ENCODE measurements around the gene NFU1. TPM values are rescaled to one million over a fixed set of nuclear protein-coding genes. Genes with fewer than 3 reads are reported as not detected.

The NFU1 gene
- total and polyA plus RNA-seq, 9 of the 15 experiments (the other 6 are each of a cell fraction or from before 2014, with no cell fraction given): 33.3 to 61.8 (median 53.7) TPM

DNA sequence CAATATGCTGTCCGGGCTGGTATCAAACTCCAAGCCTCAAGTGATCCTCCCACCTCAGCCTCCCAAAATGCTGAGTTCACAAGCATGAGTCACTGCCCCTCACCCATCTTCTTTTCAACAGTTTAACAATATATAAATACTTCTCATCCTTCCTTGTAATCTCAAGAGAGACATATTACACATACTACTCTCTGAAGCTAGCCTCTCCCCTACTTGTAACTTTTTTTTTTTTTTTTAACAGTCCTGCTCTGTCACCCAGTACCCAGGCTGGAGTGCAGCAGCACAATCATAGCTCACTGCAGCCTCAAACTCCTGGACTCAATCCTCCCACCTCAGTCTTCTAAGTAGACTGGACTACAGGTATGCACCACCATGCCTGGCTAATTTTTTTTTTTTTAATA lies 55.9 kb downstream of the NFU1 start (continued):
- TF ChIP-seq ARID1B (IDR thresholded peaks at IDR 0.05): peak; percentile 90
- TF ChIP-seq KAT2B (IDR thresholded peaks at IDR 0.05; ENCODE audit: low read depth, low read length): no peak
- no peak for TF ChIP-seq BMI1 (IDR thresholded peaks at IDR 0.05; ENCODE audit: low read length)
- TF ChIP-seq DIDO1 (tag; IDR thresholded peaks at IDR 0.05; ENCODE audit: low read depth): no peak
- peak in 1 of 2 experiments; percentile 68; a peak in 1 of 4 replicates for TF ChIP-seq ARNT (IDR thresholded peaks at IDR 0.05)
- TF ChIP-seq, protein P1, sequence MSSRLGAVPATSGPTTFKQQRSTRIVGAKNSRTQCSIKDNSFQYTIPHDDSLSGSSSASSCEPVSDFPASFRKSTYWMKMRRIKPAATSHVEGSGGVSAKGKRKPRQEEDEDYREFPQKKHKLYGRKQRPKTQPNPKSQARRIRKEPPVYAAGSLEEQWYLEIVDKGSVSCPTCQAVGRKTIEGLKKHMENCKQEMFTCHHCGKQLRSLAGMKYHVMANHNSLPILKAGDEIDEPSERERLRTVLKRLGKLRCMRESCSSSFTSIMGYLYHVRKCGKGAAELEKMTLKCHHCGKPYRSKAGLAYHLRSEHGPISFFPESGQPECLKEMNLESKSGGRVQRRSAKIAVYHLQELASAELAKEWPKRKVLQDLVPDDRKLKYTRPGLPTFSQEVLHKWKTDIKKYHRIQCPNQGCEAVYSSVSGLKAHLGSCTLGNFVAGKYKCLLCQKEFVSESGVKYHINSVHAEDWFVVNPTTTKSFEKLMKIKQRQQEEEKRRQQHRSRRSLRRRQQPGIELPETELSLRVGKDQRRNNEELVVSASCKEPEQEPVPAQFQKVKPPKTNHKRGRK (tag; IDR thresholded peaks at IDR 0.05): no peak
- TF ChIP-seq NUFIP1 (IDR thresholded peaks at IDR 0.05; ENCODE audit: partially characterized antibody): no peak
- TF ChIP-seq, protein P2, sequence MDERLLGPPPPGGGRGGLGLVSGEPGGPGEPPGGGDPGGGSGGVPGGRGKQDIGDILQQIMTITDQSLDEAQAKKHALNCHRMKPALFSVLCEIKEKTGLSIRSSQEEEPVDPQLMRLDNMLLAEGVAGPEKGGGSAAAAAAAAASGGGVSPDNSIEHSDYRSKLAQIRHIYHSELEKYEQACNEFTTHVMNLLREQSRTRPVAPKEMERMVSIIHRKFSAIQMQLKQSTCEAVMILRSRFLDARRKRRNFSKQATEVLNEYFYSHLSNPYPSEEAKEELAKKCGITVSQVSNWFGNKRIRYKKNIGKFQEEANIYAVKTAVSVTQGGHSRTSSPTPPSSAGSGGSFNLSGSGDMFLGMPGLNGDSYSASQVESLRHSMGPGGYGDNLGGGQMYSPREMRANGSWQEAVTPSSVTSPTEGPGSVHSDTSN (CRISPR knock-in tag; IDR thresholded peaks at IDR 0.05; ENCODE audit: low read depth): no peak
- TF ChIP-seq, protein P2 (tag; conservative IDR thresholded peaks at IDR 0.05; ENCODE audit: low read depth): peak; percentile 21; the same call in 1 of the 2 replicates
- no peak for TF ChIP-seq PTBP1 (IDR thresholded peaks at IDR 0.05; ENCODE audit: low read depth, low read length)
- TF ChIP-seq SOX6 (IDR thresholded peaks at IDR 0.05): peak; percentile 36; the same call in 1 of the 2 replicates
- TF ChIP-seq ATF7 (IDR thresholded peaks at IDR 0.05): peak; percentile 59
- TF ChIP-seq, protein P3, sequence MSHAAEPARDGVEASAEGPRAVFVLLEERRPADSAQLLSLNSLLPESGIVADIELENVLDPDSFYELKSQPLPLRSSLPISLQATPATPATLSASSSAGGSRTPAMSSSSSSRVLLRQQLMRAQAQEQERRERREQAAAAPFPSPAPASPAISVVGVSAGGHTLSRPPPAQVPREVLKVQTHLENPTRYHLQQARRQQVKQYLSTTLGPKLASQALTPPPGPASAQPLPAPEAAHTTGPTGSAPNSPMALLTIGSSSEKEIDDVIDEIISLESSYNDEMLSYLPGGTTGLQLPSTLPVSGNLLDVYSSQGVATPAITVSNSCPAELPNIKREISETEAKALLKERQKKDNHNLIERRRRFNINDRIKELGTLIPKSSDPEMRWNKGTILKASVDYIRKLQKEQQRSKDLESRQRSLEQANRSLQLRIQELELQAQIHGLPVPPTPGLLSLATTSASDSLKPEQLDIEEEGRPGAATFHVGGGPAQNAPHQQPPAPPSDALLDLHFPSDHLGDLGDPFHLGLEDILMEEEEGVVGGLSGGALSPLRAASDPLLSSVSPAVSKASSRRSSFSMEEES (CRISPR knock-in tag; IDR thresholded peaks at IDR 0.05): no peak
- no peak for TF ChIP-seq SRSF1 (IDR thresholded peaks at IDR 0.05; ENCODE audit: low read depth, low read length)
- no peak for TF ChIP-seq NEUROD1 (IDR thresholded peaks at IDR 0.05; ENCODE audit: borderline replicate concordance, low read depth, low read length, partially characterized antibody)
- TF ChIP-seq ZNF253 (CRISPR knock-in tag; conservative IDR thresholded peaks at IDR 0.05): no peak
- no peak for TF ChIP-seq HDAC8 (tag; IDR thresholded peaks at IDR 0.05)
- peak; percentile 90 for TF ChIP-seq FOSL1 (tag; conservative IDR thresholded peaks at IDR 0.05)
- no peak for TF ChIP-seq NR2C1 (IDR thresholded peaks at IDR 0.05)
- no peak for TF ChIP-seq NR2C1 (tag; IDR thresholded peaks at IDR 0.05)
- TF ChIP-seq HMBOX1 (IDR thresholded peaks at IDR 0.05): no peak; the same call in 1 of the 2 replicates
- no peak for TF ChIP-seq ATF1 (CRISPR knock-in tag; IDR thresholded peaks at IDR 0.05)
- 0 out of 2 replicates have a peak, but pooled peaks have one; percentile 28 for TF ChIP-seq ATF1 (tag; IDR thresholded peaks at IDR 0.05)
- no peak for TF ChIP-seq FOXM1 (IDR thresholded peaks at IDR 0.05; ENCODE audit: low read depth)
- no peak for TF ChIP-seq FOXM1 (CRISPR knock-in tag; IDR thresholded peaks at IDR 0.05; ENCODE audit: low read depth)
- TF ChIP-seq ZNF316 (IDR thresholded peaks at IDR 0.05): peak; percentile 94

Measured in K562 (cell line).